Fibroblast of the aortic adventitia (primary cell): ENCODE measurements around the gene KRT13. TPM values are rescaled to one million over a fixed set of nuclear protein-coding genes. Genes with fewer than 3 reads are reported as not detected.

Source experiments
- DNase-seq: peaks from one replicate; pipeline ENCODE4 v3.0.0-alpha.2; 2010; ENCODE audit warnings: low read depth
- H3K4me3 ChIP-seq: 2 replicates; pipeline ENCODE4 v1.5.1; 2011; ENCODE audit warnings: low read depth, mild to moderate bottlenecking, control low read depth, low read length, moderate library complexity
- CTCF ChIP-seq: IDR thresholded peaks from 2 replicates; pipeline ENCODE4 v1.5.1; 2011; ENCODE audit warnings: mild to moderate bottlenecking, low read length, control low read depth, inconsistent platforms; ENCODE audit not compliant: insufficient read depth
- total RNA-seq: library from RNA; depleted of rRNA; stranded (reverse); fragments of >200 nt; gene quantifications from 2 replicates; pipeline ENCODE4 v1.2.3, GENCODE V29; 2012; ENCODE audit warnings: low replicate concordance

The KRT13 gene
- total RNA-seq, 1 donor: not detected

GRCh38 chr17:41486809-41487530, 18.4 kb downstream of the KRT13 start:
- TF ChIP-seq CTCF: peak; percentile 35
- no peak for DNase-seq
- no peak overlapping the region for H3K4me3 ChIP-seq

- no peak overlapping the region for H3K4me3 ChIP-seq
Observed at GRCh38 chr17:41486316-41486715, 19.1 kb downstream of the KRT13 start.

GRCh38 chr17:41484920-41485904, 20.2 kb downstream of the KRT13 start:
- DNase-seq: no peak
- no peak for TF ChIP-seq CTCF
- no peak overlapping the region for H3K4me3 ChIP-seq

More at GRCh38 chr17:41486316-41486715, 19.1 kb downstream of the KRT13 start:
- DNase-seq: no peak
- no peak for TF ChIP-seq CTCF

- H3K4me3 ChIP-seq: no peak overlapping the region
- no peak for DNase-seq
- TF ChIP-seq CTCF: no peak
Observed at GRCh38 chr17:41483991-41484826, 21.2 kb downstream of the KRT13 start.

GRCh38 chr17:41483531-41483930, 21.9 kb downstream of the KRT13 start:
- TF ChIP-seq CTCF: no peak
- no peak for DNase-seq
- no peak overlapping the region for H3K4me3 ChIP-seq

- TF ChIP-seq CTCF: no peak
- H3K4me3 ChIP-seq: no peak within 1 kb of the TSS
- DNase-seq: no peak
Observed at GRCh38 chr17:41481036-41481435, 24.4 kb downstream of the KRT13 start, which contains the start of gene KRT35. KRT35 (minus strand) TSS chr17:41481151; CDS start chr17:41481097, 54 bp downstream.
